Measurements from ENCODE around the gene PPP1R9A.

DNA sequence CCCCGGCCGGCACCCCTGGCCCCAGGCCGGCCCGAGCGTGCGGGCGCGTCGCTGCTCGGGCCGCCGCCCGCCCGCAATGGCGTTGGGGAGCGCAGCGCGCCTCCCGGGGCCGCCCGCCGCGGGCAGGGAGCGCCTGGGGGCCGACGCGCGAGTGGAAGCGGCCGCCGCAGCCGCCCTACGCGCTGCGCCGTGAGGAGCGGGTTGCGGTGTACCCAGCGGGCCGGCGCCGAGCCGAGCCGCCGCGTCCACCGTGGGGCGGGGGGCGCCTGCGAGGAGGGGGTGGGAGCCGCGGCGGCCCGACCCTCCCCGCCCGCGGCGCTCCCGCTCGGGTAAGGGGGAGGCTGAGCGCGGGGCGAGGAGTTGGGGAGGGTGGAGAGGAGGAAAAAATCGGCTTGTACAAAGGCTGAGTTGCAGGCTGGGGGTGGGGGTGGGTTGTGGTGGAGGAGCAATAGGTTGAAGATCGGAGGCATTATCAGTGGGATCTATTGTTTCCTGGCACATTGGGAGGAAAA is 473 bp downstream of the PPP1R9A start:
- TF ChIP-seq, protein P1, sequence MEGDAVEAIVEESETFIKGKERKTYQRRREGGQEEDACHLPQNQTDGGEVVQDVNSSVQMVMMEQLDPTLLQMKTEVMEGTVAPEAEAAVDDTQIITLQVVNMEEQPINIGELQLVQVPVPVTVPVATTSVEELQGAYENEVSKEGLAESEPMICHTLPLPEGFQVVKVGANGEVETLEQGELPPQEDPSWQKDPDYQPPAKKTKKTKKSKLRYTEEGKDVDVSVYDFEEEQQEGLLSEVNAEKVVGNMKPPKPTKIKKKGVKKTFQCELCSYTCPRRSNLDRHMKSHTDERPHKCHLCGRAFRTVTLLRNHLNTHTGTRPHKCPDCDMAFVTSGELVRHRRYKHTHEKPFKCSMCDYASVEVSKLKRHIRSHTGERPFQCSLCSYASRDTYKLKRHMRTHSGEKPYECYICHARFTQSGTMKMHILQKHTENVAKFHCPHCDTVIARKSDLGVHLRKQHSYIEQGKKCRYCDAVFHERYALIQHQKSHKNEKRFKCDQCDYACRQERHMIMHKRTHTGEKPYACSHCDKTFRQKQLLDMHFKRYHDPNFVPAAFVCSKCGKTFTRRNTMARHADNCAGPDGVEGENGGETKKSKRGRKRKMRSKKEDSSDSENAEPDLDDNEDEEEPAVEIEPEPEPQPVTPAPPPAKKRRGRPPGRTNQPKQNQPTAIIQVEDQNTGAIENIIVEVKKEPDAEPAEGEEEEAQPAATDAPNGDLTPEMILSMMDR (IDR thresholded peaks at IDR 0.05), result no peak
- TF ChIP-seq POLR2A (IDR thresholded peaks at IDR 0.05) (no peak), POLR2AphosphoS5 (IDR thresholded peaks at IDR 0.05) (no peak)

Data from prostate gland (tissue), 2 donors.